Colon (tissue), 2 donors: ENCODE data around the gene ADCY7.

Experiments
- FAIRE-seq: peaks from 2 replicates; lab custom pipeline; 2012; peaks lifted over from hg19 to GRCh38; lab: Jason Lieb, UNC
- donor health status: control.
- donor health status: control.

Gene ADCY7

DNA sequence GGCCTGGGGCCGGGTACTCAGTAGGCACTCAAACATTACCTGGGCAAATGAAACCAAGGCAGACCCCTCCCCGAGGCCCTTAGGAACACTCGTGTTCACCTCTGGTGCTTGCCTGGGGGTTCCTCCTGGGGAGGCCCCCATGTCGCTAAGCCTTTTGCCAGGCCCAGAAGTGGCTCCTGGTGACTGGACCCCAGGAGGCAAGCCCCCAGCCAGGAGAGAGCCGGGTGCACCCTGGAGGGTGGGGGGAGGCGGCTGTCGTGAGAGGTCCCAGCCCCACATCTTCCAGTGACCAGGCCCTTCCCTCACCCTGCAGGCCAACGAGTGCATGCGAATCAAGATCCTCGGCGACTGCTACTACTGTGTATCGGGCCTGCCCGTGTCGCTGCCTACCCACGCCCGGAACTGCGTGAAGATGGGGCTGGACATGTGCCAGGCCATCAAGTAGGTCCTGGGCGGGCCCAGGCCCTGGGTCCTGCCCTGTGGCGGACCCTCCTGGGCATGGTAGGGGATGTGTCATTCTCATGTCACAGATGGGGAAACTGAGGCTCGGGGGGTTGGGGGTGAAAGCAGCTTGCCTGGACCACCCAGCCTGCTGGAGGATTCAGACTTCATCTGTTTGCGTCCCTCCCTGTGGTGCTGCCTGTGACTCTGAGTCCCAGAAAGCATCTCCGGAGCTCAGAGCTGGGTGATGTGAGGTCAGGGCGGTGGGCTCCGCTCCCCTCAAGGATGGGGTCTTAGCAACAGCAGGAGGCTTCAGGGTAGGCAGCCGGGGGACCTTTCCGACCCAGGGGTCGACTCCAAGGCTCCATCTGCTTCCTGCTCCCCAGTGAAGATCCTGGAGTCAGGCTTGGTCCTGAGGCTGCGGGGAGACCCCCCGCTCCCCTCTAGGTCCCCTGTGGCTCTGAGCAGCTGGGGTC, 32.5 kb downstream of the ADCY7 start:
- FAIRE-seq, result no peak

DNA sequence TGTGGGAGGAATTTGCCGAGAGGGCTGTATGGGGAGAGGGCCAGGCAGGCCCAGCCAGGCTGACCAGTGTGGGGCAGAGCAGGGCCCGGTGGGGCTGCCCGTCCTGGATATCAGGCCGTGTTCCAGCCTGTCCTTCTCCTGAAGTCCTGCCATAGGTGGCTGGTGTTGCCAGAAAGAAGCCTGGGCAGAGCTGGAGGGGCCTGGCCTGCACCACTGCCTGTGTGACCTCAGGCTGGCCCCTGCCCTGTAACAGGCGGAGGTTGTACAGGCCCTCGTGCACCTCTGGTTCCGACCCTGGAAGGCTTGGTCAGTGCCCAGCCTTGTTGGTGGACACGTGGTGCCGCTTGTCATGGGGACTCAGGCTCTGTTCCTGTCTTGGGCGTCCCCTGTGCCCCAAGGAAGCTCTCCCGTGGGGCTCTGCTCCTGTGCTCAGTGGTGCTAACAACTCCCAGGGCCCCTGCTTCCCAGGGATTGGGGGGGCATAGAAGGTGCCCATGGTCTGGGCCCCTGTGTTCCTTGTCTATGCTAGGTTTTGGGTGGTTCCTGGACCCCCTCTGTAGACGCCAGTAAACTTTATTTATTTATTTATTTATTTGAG, 33.3 kb downstream of the ADCY7 start:
- no peak for FAIRE-seq

DNA sequence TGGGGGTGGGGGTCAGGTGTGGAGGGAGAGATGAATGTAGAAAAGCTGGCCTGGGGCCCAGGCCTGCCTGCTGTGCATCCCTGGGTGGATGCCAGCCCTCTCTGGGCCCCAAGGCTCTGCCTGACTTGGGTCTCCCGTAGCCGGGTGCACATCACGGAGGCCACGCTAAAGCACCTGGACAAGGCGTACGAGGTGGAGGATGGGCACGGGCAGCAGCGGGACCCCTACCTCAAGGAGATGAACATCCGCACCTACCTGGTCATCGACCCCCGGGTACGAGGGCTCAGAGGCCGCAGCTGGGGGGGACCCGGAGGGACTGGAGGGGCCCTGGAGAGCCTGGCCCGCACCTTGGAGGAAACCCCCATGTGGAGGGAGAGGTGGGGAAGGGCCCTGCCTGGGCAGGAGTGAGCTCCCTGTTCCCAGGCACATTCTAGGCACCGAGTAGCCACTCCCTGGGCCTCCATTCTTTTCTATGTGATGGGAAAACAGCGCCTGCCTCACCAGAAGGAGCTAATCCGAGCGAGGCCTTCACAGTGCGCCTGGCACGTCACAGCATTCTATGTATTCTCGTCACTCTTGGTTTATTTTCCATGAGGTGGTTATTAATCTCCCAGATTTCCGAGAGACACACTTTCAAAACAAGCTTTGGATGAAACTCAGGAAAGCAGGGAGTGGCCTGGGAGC, 34.7 kb downstream of the ADCY7 start:
- FAIRE-seq, result no peak

DNA sequence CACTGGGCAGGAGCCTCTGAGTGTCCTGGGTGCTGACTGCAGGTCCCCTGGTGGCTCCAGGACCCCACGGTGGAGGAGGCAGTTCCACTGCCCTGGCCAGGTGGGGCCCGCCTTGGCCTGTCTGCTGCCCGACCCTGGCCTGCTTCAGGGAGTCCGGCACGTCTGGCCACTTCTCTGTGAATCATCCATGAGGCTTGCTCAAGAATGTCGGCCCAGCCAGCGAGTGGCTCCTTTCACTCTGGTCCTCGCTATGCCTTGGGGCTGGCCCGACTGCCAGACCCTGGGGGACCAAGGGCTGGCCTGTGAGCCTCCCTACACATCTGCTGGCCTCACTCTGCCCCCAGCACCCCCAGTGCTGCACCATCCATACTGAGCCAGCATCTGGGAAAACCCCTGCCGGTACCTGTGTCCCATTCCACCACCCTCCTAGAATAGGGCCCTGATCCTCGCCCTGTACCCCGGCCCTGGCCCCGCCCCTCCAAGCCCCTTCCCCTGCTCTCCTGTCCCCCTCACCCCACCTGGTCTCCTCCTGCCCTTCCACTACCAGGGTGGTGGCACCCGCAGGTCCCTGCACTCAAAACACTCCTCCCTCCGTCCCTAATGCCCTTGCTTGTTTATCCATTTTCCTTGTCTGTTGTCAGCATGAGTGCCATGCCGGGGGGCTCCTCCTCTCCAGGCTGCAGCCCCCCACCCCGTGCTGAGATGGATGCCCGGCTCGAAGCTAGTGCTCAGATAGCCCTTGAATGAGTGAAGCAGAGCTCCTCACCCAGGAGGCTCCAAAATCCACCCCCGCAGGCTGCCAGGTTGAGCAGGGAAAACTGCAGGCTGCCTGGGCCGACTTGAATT, 35.5 kb downstream of the ADCY7 start:
- FAIRE-seq, result no peak

DNA sequence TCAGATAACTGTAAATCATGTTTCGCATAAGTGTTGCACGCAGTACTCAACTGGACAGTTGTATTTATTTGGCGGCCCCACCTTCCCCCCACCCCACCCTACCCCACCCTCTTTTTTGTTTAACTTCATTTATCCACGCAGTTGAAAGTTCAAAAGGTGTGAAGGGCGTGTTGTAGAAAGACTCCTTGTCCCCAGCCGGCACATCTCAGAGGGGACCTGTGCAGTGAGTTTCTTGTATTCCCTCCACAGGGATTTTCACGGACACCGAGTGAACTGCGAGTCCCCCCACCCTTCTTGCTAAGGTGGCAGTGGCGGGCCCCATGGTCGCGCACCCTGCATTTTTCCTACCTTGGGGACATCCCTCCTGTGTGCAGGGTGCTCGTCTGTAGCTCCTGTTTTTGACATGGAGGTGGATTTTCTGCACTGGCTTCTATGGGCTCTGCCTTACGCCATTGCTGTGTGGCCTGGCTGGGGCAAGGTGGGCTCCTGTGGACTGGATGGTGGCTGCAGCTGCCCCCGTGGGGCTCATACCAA, 36.2 kb downstream of the ADCY7 start:
- FAIRE-seq, result no peak

DNA sequence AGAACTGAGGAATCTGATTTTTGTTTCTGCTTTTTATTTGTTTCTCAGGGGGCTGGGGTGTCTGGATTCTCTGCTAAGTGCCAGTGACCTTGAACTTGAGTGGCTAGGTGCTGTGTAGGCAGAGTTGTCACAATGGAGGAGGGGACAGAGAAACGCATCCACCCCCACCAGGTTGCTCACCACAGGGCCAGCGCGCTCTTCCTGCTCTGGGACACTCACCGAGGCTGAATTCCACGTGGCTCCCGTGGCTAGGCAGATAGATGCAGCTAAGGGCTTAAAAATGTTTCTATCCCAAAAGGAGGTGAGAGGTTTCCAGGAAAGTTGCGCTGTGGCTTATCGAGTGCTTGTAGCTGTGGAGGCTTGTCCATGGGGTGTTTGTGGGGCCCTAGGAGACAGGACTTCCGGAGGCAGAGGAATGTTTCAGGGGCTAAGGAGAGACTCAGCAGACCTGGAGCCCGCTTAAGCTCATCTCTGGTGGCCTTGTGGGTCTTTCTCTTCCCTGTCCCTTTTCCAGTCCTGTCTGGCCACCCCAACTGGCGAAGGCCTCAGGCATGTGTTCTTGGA, 36.8 kb downstream of the ADCY7 start:
- FAIRE-seq, result no peak

DNA sequence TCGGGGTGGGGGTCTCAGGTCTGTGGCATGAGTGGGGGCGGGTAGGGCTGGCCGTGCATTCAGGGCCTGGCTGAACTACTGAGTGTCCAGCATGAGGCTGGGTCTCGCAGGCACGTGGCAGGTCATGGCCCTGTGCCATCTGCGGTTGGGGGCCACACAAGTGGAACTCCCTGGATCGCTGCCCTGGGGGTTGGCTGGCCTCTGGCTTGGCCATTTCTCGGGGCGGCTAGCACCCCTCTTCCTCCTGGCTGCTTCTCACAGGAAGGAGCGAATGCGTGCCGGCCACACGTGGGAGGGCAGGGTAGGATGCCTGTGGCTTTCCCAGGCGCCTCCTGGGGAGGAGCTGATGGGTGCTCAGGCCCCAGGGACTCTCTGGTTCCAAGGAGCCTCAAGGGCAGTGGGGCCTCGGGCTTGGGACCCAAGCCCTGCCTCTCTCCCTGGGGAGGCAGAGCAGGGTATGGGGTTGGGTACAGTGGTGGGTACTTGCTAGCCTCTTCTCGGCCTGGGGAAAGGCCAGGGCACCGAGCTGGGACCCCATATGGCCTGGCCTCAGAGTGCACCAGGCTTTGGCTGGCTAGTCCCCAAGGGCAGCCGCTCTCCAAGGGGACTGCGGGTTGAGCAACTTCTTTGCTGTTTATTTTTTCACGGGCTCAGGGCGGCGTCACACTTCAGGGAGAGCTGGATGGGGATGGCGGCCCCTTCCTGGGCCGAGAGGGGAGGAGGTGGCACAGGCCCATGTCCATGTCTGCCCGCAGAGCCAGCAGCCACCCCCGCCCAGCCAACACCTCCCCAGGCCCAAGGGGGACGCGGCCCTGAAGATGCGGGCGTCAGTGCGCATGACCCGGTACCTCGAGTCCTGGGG, 37.5 kb downstream of the ADCY7 start:
- FAIRE-seq, result no peak

DNA sequence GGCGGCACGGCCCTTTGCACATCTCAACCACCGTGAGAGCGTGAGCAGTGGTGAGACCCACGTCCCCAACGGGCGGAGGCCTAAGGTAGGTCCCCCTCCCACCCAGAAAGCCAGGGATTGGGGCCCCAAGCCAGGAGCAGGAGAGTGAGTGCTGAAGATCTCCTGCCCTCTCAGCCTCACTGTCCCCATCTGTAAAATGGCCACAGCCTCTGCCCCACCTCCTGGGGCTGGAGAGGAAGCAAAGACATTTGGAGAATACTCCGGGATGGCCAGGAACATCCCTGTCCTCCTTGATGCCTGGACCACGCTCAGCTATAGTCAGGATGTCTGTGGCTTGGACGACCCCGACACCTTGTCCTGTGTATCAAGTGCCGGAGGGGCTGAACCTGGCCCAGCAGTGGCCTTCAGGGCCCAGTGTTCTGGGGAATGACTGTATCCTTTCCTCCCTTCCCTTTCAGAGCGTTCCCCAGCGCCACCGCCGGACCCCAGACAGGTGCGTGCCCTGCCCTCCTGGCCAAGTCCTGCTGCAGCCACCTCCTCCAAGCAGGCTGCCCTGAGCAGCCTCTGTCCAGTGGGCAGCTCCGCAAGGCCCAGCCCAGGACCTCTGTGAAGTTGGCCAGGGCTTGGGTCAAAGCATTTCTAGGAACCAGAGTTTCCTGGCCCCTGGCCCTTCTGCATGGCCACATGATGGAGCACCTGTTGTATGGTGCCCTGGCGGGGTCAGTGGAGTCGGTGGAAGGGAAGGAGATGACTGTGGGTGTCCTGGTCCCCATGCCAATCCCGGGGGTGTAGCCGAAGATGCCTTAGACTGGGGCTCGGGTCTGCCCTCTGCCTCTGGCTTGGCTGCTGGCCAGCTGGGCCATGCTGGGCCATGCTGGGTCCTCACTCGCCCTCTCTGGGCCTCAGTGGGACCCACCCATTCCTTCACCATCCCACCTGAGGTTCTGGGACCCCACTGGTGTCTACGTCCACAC, 38.4 kb downstream of the ADCY7 start:
- no peak for FAIRE-seq

DNA sequence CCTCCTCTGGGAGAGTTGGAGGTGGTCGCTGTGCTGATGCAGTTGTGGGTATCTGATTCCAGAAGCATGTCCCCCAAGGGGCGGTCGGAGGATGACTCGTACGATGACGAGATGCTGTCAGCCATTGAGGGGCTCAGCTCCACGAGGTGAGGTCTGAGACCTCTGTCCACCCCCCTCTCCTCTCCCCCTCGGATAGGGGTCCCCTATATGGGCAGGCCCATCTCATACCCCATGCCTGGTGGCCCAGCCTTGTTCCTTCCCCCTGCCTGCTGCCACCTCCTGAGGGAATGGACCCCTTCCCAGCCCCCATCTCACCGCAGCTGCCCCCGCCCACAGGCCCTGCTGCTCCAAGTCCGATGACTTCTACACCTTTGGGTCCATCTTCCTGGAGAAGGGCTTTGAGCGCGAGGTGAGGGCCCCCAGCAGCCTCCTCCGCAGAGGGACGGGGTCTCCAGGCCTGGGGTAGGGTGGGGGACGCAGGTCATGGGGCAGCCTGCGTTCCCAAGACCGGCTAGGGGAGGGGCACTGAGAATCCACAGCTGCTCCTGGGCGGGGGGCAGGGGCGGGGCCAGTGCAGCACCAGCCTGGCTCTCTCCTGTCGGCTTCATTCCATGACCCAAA, 39.2 kb downstream of the ADCY7 start:
- FAIRE-seq, result no peak

DNA sequence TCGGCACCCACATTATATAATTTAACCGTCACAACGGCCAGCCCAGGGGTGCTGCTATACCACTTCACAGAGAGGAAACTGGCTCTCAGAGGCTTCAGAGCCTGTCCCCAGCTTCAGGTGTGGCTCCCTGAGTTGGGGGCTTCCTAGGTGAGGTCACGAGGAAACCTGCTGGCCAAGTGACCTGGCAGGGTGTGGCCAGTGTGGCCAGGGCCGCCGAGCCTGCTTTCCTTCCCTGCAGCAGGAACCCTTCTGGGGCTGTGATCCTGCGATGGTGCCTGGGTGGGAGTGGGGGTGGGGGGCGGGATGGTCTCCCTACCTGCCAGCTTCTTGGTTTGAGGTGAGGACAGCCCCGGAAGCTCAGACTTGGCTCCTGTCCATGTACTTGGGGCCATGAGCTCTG, 39.9 kb downstream of the ADCY7 start:
- no peak for FAIRE-seq

DNA sequence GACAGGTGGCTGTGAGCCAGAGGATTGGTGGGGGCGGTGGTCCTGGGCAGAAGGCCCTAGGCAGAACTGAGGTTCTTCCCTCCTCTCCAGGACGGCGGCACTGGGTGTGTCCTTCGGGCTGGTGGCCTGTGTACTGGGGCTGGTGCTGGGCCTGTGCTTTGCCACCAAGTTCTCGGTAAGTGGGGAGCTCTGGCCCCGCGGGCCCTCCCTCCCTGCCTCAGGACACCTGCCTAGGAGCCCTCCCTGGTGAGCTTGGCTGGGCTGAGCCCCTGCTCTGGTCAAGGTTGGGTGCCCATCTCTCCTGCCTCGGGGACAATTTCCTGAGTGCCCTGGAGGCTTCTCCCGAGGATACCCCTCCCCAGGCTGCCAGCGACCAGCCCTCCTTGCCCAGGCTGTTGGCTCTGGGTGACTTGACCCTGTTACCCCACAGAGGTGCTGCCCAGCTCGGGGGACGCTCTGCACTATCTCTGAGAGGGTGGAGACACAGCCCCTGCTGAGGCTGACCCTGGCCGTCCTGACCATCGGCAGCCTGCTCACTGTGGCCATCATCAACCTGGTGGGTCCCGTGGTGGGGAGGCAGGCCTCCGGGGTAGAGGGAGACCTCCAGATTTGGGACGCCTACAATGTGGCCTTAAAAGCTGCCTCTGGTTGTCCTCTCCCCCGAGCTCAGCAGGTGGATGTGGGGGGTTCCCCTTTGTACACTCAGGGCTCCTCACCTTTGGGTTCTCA, 42.0 kb downstream of the ADCY7 start:
- FAIRE-seq, result no peak

DNA sequence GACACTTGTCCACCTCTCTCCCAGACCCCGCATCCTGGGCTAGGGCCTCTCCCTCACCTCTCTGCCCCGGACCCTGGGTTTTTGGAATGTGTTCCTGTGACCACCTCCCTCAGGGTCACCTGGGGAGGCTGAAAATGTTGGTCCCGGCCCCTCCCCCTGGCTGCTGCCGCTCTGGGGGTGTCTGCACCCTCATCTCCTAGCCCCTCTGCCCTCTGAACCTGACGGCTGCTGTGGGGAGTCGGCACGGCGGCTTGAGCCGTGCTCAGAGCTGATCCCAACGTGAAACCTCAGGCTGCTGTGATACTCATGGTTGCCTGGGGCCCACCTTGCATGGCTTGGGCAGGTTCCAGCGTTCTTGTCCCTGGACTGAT, 42.8 kb downstream of the ADCY7 start:
- FAIRE-seq, result no peak

DNA sequence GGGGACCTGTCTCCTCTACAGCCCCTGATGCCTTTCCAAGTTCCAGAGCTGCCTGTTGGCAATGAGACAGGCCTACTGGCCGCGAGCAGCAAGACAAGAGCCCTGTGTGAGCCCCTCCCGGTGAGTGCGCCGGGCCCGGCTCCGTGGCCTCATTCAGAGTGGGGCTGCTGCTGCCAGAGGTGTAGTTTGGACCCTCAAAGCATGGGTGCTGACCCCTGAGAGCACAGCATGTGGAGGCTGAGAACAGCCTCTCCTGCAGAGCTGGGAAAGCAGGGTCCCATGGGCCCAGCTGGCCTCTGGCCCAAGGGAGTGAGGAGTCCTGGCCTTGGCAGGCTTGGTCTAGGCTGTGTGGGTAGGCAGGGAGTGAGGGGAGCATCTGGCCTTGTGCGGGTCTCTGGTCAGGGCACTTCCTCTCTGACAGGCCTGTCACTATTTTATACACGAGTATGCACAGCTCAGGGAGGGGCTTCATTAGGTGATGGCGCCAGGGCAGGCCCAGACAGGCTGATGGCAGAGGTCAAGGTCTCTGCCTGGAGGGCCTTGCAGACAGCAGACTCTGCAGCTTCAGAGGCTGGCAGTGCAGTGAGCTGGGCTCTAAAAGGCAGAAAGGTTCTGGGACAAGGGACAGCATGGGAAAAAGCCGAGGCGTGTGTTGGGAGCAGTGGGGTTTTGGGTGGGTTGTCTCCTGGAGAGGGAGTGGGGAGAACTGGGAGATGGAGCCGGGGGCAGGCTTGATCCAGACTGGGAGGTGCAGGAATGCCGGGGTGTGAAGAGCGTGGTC, 43.4 kb downstream of the ADCY7 start:
- FAIRE-seq, result no peak

DNA sequence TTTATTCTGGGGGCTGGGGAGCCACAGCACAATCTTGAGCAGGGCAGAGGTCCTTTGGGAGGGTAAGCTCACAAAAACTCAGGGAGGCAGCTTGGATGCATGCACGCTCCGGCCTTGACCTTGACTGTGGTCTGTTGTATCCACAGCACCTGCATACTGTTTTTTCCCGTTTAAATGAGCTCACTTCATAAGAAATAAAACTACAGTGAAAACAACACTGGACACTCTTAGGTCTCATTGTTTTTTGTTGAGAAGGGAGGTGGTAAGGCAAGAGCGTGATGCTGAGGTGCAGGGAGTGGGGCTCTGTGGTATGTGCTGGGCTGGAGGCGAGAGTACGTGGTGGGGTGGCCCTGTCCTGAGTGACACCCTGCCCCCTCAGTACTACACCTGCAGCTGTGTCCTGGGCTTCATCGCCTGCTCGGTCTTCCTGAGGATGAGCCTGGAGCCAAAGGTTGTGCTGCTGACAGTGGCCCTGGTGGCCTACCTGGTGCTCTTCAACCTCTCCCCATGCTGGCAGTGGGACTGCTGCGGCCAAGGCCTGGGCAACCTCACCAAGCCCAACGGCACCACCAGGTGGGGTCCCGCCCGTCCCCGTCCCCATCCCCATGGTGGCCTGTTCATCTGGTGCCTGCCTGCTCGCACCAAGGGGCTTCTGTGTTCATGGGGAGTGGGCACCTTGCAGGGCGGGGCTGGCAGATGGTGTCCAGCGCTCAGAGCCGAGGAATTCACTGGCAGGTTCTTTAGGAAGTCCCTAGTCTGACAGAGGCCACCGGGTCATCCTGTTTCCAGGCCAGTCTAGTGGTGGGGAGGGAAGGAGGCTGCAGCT, 44.2 kb downstream of the ADCY7 start:
- no peak for FAIRE-seq

DNA sequence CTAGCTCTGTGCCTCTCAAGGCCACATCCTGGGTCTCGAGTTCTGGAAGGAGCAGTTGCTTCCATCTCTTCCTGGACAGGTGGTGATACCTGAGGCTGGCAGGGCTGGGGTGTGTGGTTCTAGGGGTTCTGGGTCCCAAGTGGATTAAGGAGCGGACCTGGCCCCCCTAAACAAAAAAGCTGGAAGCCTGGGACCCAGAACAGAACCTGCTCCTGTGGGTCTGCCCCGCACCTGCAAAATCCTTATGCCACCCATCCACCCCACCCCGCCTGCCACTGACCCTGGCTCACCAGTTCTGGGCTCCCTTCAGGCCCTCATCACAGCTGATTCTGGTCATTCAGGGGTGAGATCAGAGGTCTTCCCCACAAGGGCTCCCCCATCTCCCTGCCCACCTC, 44.8 kb downstream of the ADCY7 start:
- FAIRE-seq, result no peak

DNA sequence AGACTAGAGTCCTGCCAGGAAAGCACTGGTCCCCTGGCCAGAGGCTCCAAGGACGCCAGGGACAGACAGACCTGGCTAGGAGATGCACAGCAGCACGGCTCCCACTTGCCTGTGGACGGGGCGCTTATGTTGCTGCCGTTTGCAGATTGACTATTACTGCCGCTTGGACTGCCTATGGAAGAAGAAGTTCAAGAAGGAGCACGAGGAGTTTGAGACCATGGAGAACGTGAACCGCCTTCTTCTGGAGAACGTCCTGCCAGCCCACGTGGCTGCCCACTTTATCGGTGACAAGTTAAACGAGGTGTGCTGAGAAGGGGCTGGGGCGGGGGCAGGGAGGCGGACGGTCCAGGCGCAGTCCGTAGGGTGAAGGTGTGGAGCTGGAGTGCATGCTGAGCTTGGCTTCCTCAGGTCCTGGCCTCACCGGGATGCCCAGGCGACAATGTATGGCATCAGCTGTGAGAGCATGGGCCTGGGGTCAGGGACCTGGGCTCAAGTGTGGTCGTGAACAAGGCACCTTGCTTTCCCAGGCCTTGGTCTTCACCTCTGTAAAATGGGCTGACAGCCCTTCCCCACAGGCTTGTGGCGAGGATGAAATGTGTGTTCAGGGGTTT, 45.6 kb downstream of the ADCY7 start:
- no peak for FAIRE-seq
